GM23338 (cell line): ENCODE data around the gene DGLUCY. TPM values are rescaled to one million over a fixed set of nuclear protein-coding genes. Genes with fewer than 3 reads are reported as not detected.

Experiments used
- ATAC-seq: fragments of 200-7000 bp; cut with Tn5 transposase; 3 replicates; pipeline ENCODE4 v1.9.1; 2020
- DNase-seq: peaks from one replicate; pipeline ENCODE4 v3.0.0-alpha.2; 2015; ENCODE audit warnings: low spot score
- H2AFZ ChIP-seq: fragments of 200-600 bp; sonication (generic); 2 replicates; pipeline ENCODE4 v1.8.0; 2016; ENCODE audit warnings: antibody characterized with exemption, mild to moderate bottlenecking, moderate library complexity
- H3F3A ChIP-seq: fragments of 200-600 bp; sonication (generic); replicated peaks from 2 replicates; pipeline ENCODE4 v1.8.0; 2017; ENCODE audit warnings: antibody characterized with exemption, mixed run types, low read depth
- H3K27ac ChIP-seq: fragments of 200-600 bp; sonication (generic); 2 replicates; pipeline ENCODE4 v1.6.1; 2016; ENCODE audit warnings: low read depth
- H3K27me3 ChIP-seq: fragments of 200-600 bp; sonication (generic); 2 replicates; pipeline ENCODE4 v1.8.0; 2016; ENCODE audit warnings: mild to moderate bottlenecking, mixed run types, moderate library complexity; ENCODE audit not compliant: insufficient read depth
- H3K36me3 ChIP-seq: fragments of 200-600 bp; sonication (generic); 2 replicates; pipeline ENCODE4 v1.8.0; 2016; ENCODE audit warnings: mild to moderate bottlenecking; ENCODE audit not compliant: insufficient read depth
- H3K4me1 ChIP-seq: fragments of 200-600 bp; sonication (generic); 2 replicates; pipeline ENCODE4 v1.8.0; 2016; ENCODE audit warnings: mild to moderate bottlenecking, moderate library complexity; ENCODE audit not compliant: insufficient read depth
- H3K4me2 ChIP-seq: fragments of 200-600 bp; sonication (generic); 2 replicates; pipeline ENCODE4 v1.7.1; 2017; ENCODE audit warnings: mixed run types
- H3K4me3 ChIP-seq: fragments of 200-600 bp; sonication (generic); 2 replicates; pipeline ENCODE4 v1.6.1; 2016; ENCODE audit warnings: mixed run types
- H3K79me2 ChIP-seq: fragments of 200-600 bp; sonication (generic); replicated peaks from 2 replicates; pipeline ENCODE4 v1.8.0; 2017; ENCODE audit warnings: mild to moderate bottlenecking; ENCODE audit not compliant: insufficient read depth
- H3K9me2 ChIP-seq: fragments of 200-600 bp; sonication (generic); 2 replicates; pipeline ENCODE4 v1.8.0; 2017; ENCODE audit not compliant: insufficient read depth
- H4K20me1 ChIP-seq: fragments of 200-600 bp; sonication (generic); replicated peaks from 2 replicates; pipeline ENCODE4 v1.8.0; 2017; ENCODE audit warnings: mild to moderate bottlenecking; ENCODE audit not compliant: insufficient read depth
- H3K27ac Mint-ChIP-seq: 2 replicates; pipeline ENCODE4 v1.8.0; 2020; ENCODE audit warnings: inconsistent platforms, mild to moderate bottlenecking, moderate library complexity, mixed read lengths
- H3K27me3 Mint-ChIP-seq: 3 replicates; pipeline ENCODE4 v1.8.0; 2022; ENCODE audit warnings: low read depth, mild to moderate bottlenecking, moderate library complexity, mixed read lengths, inconsistent platforms; ENCODE audit not compliant: insufficient read depth, poor library complexity
- H3K36me3 Mint-ChIP-seq: 3 replicates; pipeline ENCODE4 v1.8.0; 2021; ENCODE audit warnings: low read depth, mild to moderate bottlenecking, inconsistent platforms, moderate library complexity, mixed read lengths
- H3K4me1 Mint-ChIP-seq: 3 replicates; pipeline ENCODE4 v1.8.0; 2020; ENCODE audit warnings: mild to moderate bottlenecking, inconsistent platforms, mixed read lengths
- H3K4me3 Mint-ChIP-seq: 3 replicates; pipeline ENCODE4 v1.8.0; 2021; ENCODE audit warnings: moderate library complexity, mild to moderate bottlenecking, inconsistent platforms, mixed read lengths
- H3K9me3 Mint-ChIP-seq: 3 replicates; pipeline ENCODE4 v1.8.0; 2020; ENCODE audit warnings: moderate library complexity, mild to moderate bottlenecking, inconsistent platforms, mixed read lengths
- CREB1 ChIP-seq: fragments of 250-450 bp; sonication (Bioruptor Pico); IDR thresholded peaks from 2 replicates; pipeline ENCODE4 v1.5.0; 2020; ENCODE audit warnings: low read depth, mild to moderate bottlenecking, moderate library complexity
- EZH2phosphoT487 ChIP-seq: fragments of 200-600 bp; sonication (generic); IDR thresholded peaks from one replicate; pipeline ENCODE4 v1.8.1; 2018; ENCODE audit warnings: antibody characterized with exemption; ENCODE audit not compliant: unreplicated experiment
- JUNB ChIP-seq: IDR thresholded peaks from one replicate; pipeline ENCODE4 v1.6.1; 2016; ENCODE audit warnings: antibody characterized with exemption; ENCODE audit not compliant: unreplicated experiment
- NANOG ChIP-seq: IDR thresholded peaks from 2 replicates; pipeline ENCODE4 v1.6.1; 2016; ENCODE audit warnings: antibody characterized with exemption, borderline replicate concordance
- POLR2AphosphoS5 ChIP-seq: IDR thresholded peaks from 2 replicates; pipeline ENCODE4 v1.6.1; 2016; ENCODE audit warnings: antibody characterized with exemption, low read depth
- STAT1 ChIP-seq: IDR thresholded peaks from one replicate; pipeline ENCODE4 v1.6.1; 2016; ENCODE audit warnings: antibody characterized with exemption; ENCODE audit not compliant: unreplicated experiment
- polyA plus RNA-seq: library from polyadenylated mRNA; unstranded; fragments of >200 nt; fragmentation: Nextera tagmentation; extraction: Ambion mirVana; gene quantifications from 2 replicates; pipeline ENCODE4 v1.2.1, GENCODE V29; 2016
- total RNA-seq: library from RNA; depleted of rRNA; stranded (reverse); fragments of >200 nt; shearing (Covaris generic); gene quantifications from 2 replicates; pipeline ENCODE4 v1.2.3, GENCODE V29; 2014
- TF ChIP-seq, protein P1 (sequence below): IDR thresholded peaks from 2 replicates; pipeline ENCODE4 v1.6.1; 2016; ENCODE audit warnings: antibody characterized with exemption

Gene DGLUCY
- total and polyA plus RNA-seq, 2 experiments from 2014 or later: 14.6 to 31.6 TPM

DNA sequence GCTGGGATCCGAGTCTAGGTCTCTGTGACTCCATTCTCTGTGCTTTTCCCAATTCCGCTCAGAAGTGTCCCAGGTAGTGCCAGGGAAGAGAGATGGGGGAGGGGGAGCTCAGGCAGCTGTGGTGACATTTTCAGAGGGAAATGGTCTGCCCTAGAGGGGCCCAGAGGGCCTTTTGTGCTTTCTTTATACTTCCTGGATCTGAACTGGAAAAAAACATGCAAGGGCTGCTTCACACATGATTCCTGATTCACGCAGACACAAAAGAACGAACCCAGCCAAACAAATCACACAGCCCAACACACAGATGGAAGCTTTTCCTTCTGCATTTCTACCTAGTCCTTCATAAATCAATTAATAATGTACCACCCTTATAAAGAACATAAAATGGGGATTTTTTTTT lies 104.1 kb downstream of the DGLUCY start (continued):
- TF ChIP-seq NANOG: no peak
- TF ChIP-seq EZH2phosphoT487: no peak
- TF ChIP-seq POLR2AphosphoS5: no peak

DNA sequence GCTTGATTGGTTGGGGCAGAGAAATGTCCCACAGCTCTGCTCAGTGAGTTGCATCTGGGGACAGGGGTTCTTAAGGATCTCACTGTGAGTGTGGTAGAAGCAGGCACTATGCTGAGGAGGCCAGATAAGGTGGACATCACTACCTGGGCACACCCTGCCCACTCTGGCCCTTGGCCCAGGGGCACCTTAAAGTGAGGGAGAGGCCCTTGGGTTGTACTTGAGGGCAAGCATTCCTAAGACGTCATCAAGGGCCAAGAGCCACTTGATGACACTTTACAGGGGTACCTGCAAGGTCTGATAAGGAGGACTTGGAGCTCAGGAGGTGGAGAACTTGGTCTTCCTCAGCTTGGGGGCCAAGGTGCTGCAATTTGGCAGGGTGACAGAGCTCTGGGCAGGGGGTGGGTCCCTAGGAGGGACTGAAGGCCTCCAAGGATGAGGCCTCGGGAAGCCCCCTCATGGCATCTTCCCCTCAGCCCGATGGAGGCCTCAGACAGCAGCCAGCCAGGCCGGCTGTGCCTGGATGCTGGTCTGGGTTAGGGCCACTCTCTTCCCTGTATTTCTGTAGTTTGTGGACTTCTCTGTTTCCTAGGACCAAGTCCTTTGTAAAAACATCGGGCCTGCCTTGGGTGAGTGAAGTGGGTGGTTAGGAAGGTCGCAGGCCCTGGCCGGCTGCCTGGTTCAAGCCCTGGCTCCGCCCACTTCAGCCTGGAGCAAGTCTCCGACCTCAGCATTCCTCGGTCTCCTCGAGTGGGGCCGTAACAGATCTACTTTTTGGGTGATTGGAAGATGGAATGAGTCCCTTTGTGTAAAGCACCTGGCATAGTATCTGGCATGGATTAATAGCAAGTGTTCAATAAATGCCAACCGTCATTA lies 105.9 kb downstream of the DGLUCY start:
- no peak overlapping the region for H3K27ac ChIP-seq
- Mint-ChIP-seq H3K27me3 (peaks cover 5% of the 10 kb centered on the region), H3K4me3 (no peak overlapping the region), H3K9me3 (no peaks in the 10 kb centered on the region), H3K4me1 (peaks cover 10% of the 10 kb centered on the region), H3K36me3 (peaks cover 17% of the 10 kb centered on the region; the same call in 2 of the 3 replicates), H3K27ac (0 out of 2 replicates have a peak overlapping the region, but pooled peaks have one; percentile 17)
- no peaks in the 10 kb centered on the region for H4K20me1 ChIP-seq
- H3K4me1 ChIP-seq: no peaks in the 10 kb centered on the region
- no peaks in the 10 kb centered on the region for H3K79me2 ChIP-seq
- ATAC-seq (no peak), DNase-seq (no peak)
- H2AFZ ChIP-seq: no peak overlapping the region
- H3K4me2 ChIP-seq: no peak overlapping the region
- H3K4me3 ChIP-seq: no peak overlapping the region
- no peaks in the 10 kb centered on the region for H3K27me3 ChIP-seq
- H3F3A ChIP-seq: no peaks in the 10 kb centered on the region
- no peaks in the 10 kb centered on the region for H3K9me2 ChIP-seq
- TF ChIP-seq NANOG: no peak
- TF ChIP-seq CREB1 (CRISPR knock-in tag): no peak
- no peak for TF ChIP-seq JUNB
- no peak for TF ChIP-seq STAT1
- TF ChIP-seq, protein P1, sequence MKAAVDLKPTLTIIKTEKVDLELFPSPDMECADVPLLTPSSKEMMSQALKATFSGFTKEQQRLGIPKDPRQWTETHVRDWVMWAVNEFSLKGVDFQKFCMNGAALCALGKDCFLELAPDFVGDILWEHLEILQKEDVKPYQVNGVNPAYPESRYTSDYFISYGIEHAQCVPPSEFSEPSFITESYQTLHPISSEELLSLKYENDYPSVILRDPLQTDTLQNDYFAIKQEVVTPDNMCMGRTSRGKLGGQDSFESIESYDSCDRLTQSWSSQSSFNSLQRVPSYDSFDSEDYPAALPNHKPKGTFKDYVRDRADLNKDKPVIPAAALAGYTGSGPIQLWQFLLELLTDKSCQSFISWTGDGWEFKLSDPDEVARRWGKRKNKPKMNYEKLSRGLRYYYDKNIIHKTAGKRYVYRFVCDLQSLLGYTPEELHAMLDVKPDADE: no peak
- H3K36me3 ChIP-seq: no peaks in the 10 kb centered on the region

DNA sequence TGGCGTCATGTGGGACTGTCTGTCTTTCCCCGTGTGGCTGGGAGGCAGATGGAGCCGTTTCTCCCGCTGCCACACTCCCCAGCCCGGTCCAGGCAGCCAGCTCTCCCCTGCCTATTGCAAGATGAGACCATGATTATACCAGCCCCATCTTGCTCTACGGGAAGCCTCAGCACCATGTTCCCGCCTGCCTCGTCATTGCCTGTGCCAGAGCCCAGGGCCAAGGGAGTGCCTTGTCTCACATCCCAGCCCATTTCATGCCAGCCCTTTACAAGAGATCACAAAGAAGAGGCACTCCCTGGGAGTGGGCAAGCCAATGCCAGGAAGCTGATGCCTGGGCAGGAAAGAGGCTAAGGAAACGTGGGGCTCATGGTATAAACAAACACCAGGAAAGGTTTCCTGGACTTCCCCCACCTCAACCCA lies 106.7 kb downstream of the DGLUCY start:
- Histone ChIP-seq H3K27me3 (no peaks in the 10 kb centered on the region), H3K4me1 (0 out of 2 replicates have a peak, but pooled peaks cover 3% of the 10 kb centered on the region), H3K4me3 (no peak overlapping the region), H3F3A (no peaks in the 10 kb centered on the region), H3K79me2 (no peaks in the 10 kb centered on the region), H3K27ac (no peak overlapping the region), H3K9me2 (no peaks in the 10 kb centered on the region), H4K20me1 (no peaks in the 10 kb centered on the region), H2AFZ (no peak overlapping the region), H3K36me3 (no peaks in the 10 kb centered on the region), H3K4me2 (no peak overlapping the region)
- DNase-seq (no peak), ATAC-seq (no peak)
- TF ChIP-seq, protein P1: no peak
- TF ChIP-seq NANOG (no peak), POLR2AphosphoS5 (no peak)
- Mint-ChIP-seq H3K4me3 (no peak overlapping the region), H3K36me3 (peaks cover 17% of the 10 kb centered on the region; the same call in 2 of the 3 replicates), H3K4me1 (peaks cover 14% of the 10 kb centered on the region), H3K27ac (no peak overlapping the region), H3K9me3 (no peaks in the 10 kb centered on the region), H3K27me3 (peaks cover 5% of the 10 kb centered on the region)
